GM12878 (cell line): ENCODE results near the gene LIPN. TPM values are rescaled to one million over a fixed set of nuclear protein-coding genes. Genes with fewer than 3 reads are reported as not detected.

ENCODE experiments used
- CEBPB ChIP-seq, 2 experiments: fragments of 150-350 bp in 1 of 2; IDR thresholded peaks; 2 replicates each; pipeline ENCODE4 v1.6.1; 2012 to 2014; ENCODE audit warnings: low read depth in 2 of 2, low read length in 2 of 2, borderline replicate concordance in 1 of 2, inconsistent platforms in 1 of 2
- E2F8 ChIP-seq: fragments of 450-650 bp; IDR thresholded peaks from 2 replicates; pipeline ENCODE4 v1.6.1; 2018; ENCODE audit warnings: mild to moderate bottlenecking, low read depth, moderate library complexity; ENCODE audit not compliant: partially characterized antibody
- EED ChIP-seq: sonication (generic); IDR thresholded peaks from 2 replicates; pipeline ENCODE4 v1.6.1; 2016; ENCODE audit warnings: antibody characterized with exemption, low read depth
- EZH2 ChIP-seq: IDR thresholded peaks from 2 replicates; pipeline ENCODE4 v1.6.1; 2012; ENCODE audit warnings: low read depth, mild to moderate bottlenecking, control low read depth, inconsistent platforms, low read length, borderline replicate concordance; ENCODE audit not compliant: control insufficient read depth
- JUND ChIP-seq: IDR thresholded peaks from 2 replicates; pipeline ENCODE4 v1.6.1; 2012; ENCODE audit warnings: low read depth, mild to moderate bottlenecking, low read length, improper control_type of control experiment, moderate library complexity
- MAX ChIP-seq: IDR thresholded peaks from 2 replicates; pipeline ENCODE4 v1.6.1; 2012; ENCODE audit warnings: low read depth, low read length, improper control_type of control experiment
- MTA2 ChIP-seq: fragments of 450-650 bp; IDR thresholded peaks from 2 replicates; pipeline ENCODE4 v1.6.1; 2016; ENCODE audit warnings: low read depth, mild to moderate bottlenecking, moderate library complexity
- MXI1 ChIP-seq: fragments of 150-350 bp; IDR thresholded peaks from 2 replicates; pipeline ENCODE4 v1.6.1; 2011; ENCODE audit warnings: low read depth, mild to moderate bottlenecking, inconsistent platforms, low read length, improper control_type of control experiment
- MYB ChIP-seq: fragments of 150-350 bp; IDR thresholded peaks from 2 replicates; pipeline ENCODE4 v1.6.1; 2014; ENCODE audit warnings: mild to moderate bottlenecking, low read depth, low read length, borderline replicate concordance
- RUNX3 ChIP-seq: IDR thresholded peaks from 2 replicates; pipeline ENCODE4 v1.6.1; 2012; ENCODE audit warnings: low read length, inconsistent platforms
- WRNIP1 ChIP-seq: IDR thresholded peaks from 2 replicates; pipeline ENCODE4 v1.6.1; 2011; ENCODE audit warnings: low read depth, low read length, improper control_type of control experiment, borderline replicate concordance
- ZBTB40 ChIP-seq: fragments of 450-650 bp; IDR thresholded peaks from 2 replicates; pipeline ENCODE4 v1.6.1; 2016; ENCODE audit warnings: mild to moderate bottlenecking, moderate library complexity, borderline replicate concordance
- polyA plus RNA-seq, 11 experiments: library from polyadenylated mRNA; depleted of rRNA in 4 of 11; unstranded in 6 of 11; stranded (reverse) in 5 of 11; fragments of >200 nt; fragmentation: Nextera tagmentation in 4 of 11; fragmentation: Illumina TruSeq in 1 of 11; extraction: Ambion mirVana in 4 of 11; extraction: Trizol in 1 of 11; gene quantifications; 1 replicate in 1 of 11; 2 replicates in 10 of 11; pipeline versions ENCODE4 v1.2.1 to v1.2.3, GENCODE V29; 2011 to 2016; ENCODE audit warnings: inconsistent platforms in 2 of 11, missing spikeins in 2 of 11, low read depth in 1 of 11
- total RNA-seq, 4 experiments: library from RNA; depleted of rRNA in 3 of 4; stranded (reverse); fragments of >200 nt in 3 of 4; fragmentation: Illumina TruSeq in 1 of 4; extraction: Trizol in 1 of 4; gene quantifications; 2 replicates each; pipeline versions ENCODE4 v1.2.1 to v1.2.3, GENCODE V29; 2013 to 2021

The LIPN gene
- total and polyA plus RNA-seq, 10 of the 15 experiments (the other 5 are each of a cell fraction or from before 2014, with no cell fraction given), result 0.06 to 0.23 TPM; not detected in 8

GRCh38 chr10:88792661-88793060 lies 32.8 kb downstream of the LIPN start (continued):
- TF ChIP-seq EZH2, result no peak
- no peak for TF ChIP-seq WRNIP1
- 0 out of 4 replicates have a peak, but pooled peaks of 1 of the 2 experiments have one; percentile 16 for TF ChIP-seq CEBPB (IDR thresholded peaks at IDR 0.05; ENCODE audit: borderline replicate concordance in 1 of 2, low read depth in 2 of 2, low read length in 2 of 2)
- TF ChIP-seq JUND, result no peak
- no peak for TF ChIP-seq MYB
- no peak for TF ChIP-seq MAX
- no peak for TF ChIP-seq MXI1
- no peak for TF ChIP-seq E2F8
- no peak for TF ChIP-seq MTA2
- TF ChIP-seq ZBTB40, result no peak
- TF ChIP-seq RUNX3, result peak; percentile 64
- TF ChIP-seq EED, result peak; percentile 30; the same call in 1 of the 2 replicates
